Naive thymus-derived CD4-positive, alpha-beta T cell (primary cell): ENCODE data around the gene CCR5AS.
A peak's percentile ranks its signal among the peaks of the same experiment; 100 is the strongest.

ENCODE experiments used
- ATAC-seq: fragments of 150-1000 bp; cut with Tn5 transposase; 2 replicates; pipeline ENCODE4 v1.10.0; 2021; ENCODE audit warnings: mild to moderate bottlenecking, moderate library complexity
- CTCF ChIA-PET: fragments of 350-600 bp; sonication (Branson Sonifier 250); formaldehyde crosslinking; loops from one replicate; lab custom pipeline; 2021; ENCODE audit warnings: antibody characterized with exemption; lab: Charles Lee
- POLR2A ChIA-PET: fragments of 350-600 bp; sonication (Branson Sonifier 250); formaldehyde crosslinking; loops from one replicate; lab custom pipeline; 2021; ENCODE audit warnings: antibody characterized with exemption, inconsistent platforms; lab: Charles Lee
- DNase-seq, 9 donors: peaks; one replicate each; pipeline versions ENCODE4 v3.0.0 to v3.0.0-alpha.2; 2020 to 2022; ENCODE audit warnings: mixed read lengths in 1 of 9
- H3K27ac ChIP-seq: one replicate; pipeline ENCODE4 v1.7.0; 2013; ENCODE audit warnings: mild to moderate bottlenecking, low read depth, low read length, moderate library complexity
- H3K27me3 ChIP-seq, 2 donors: one replicate each; pipeline ENCODE4 v1.7.0; 2013; ENCODE audit warnings: low read length in 2 of 2, mild to moderate bottlenecking in 2 of 2, moderate library complexity in 2 of 2; ENCODE audit not compliant: control insufficient read depth in 2 of 2, insufficient read depth in 2 of 2
- H3K36me3 ChIP-seq, 3 experiments: 1 replicate in 2 of 3; 2 replicates in 1 of 3; pipeline ENCODE4 v1.7.0; 2013; ENCODE audit warnings: low read length in 3 of 3, mild to moderate bottlenecking in 3 of 3, moderate library complexity in 1 of 3; ENCODE audit not compliant: insufficient read depth in 3 of 3, control insufficient read depth in 2 of 3
- H3K4me1 ChIP-seq, 2 donors: one replicate each; pipeline ENCODE4 v1.7.0; 2013; ENCODE audit warnings: low read length in 2 of 2, mild to moderate bottlenecking in 2 of 2, moderate library complexity in 1 of 2; ENCODE audit not compliant: control insufficient read depth in 2 of 2, insufficient read depth in 2 of 2
- H3K4me3 ChIP-seq: 2 replicates; pipeline ENCODE4 v1.7.0; 2013; ENCODE audit warnings: mild to moderate bottlenecking, low read length
- H3K9me3 ChIP-seq, 3 experiments: 1 replicate in 2 of 3; 2 replicates in 1 of 3; pipeline ENCODE4 v1.7.0; 2013; ENCODE audit warnings: low read length in 3 of 3; ENCODE audit not compliant: control insufficient read depth in 2 of 3
- H3K27ac Mint-ChIP-seq, 9 donors: one replicate each; pipeline ENCODE4 v1.8.0; 2020 to 2022; ENCODE audit warnings: mixed read lengths in 9 of 9, mild to moderate bottlenecking in 8 of 9, moderate library complexity in 5 of 9, inconsistent platforms in 2 of 9
- H3K27me3 Mint-ChIP-seq, 5 donors: one replicate each; pipeline ENCODE4 v1.8.0; 2021 to 2022; ENCODE audit warnings: mixed read lengths in 5 of 5, mild to moderate bottlenecking in 1 of 5
- H3K36me3 Mint-ChIP-seq, 5 donors: one replicate each; pipeline ENCODE4 v1.8.0; 2020 to 2022; ENCODE audit warnings: mixed read lengths in 5 of 5, mild to moderate bottlenecking in 3 of 5, inconsistent platforms in 1 of 5
- H3K4me1 Mint-ChIP-seq, 7 donors: one replicate each; pipeline ENCODE4 v1.8.0; 2020 to 2022; ENCODE audit warnings: mixed read lengths in 7 of 7, mild to moderate bottlenecking in 3 of 7, inconsistent platforms in 1 of 7
- H3K4me3 Mint-ChIP-seq, 10 donors: one replicate each; pipeline ENCODE4 v1.8.0; 2020 to 2022; ENCODE audit warnings: mild to moderate bottlenecking in 10 of 10, mixed read lengths in 10 of 10, moderate library complexity in 6 of 10, inconsistent platforms in 2 of 10
- H3K9me3 Mint-ChIP-seq, 11 donors: one replicate each; pipeline ENCODE4 v1.8.0; 2020 to 2022; ENCODE audit warnings: mixed read lengths in 11 of 11, mild to moderate bottlenecking in 4 of 11, inconsistent platforms in 1 of 11, moderate library complexity in 1 of 11
- intact Hi-C, 2 donors: fragments of 100-400 bp; cut with micrococcal nuclease; formaldehyde crosslinking; loops; one replicate each; pipeline ENCODE4 v1.15.1; 2023

Gene CCR5AS

DNA sequence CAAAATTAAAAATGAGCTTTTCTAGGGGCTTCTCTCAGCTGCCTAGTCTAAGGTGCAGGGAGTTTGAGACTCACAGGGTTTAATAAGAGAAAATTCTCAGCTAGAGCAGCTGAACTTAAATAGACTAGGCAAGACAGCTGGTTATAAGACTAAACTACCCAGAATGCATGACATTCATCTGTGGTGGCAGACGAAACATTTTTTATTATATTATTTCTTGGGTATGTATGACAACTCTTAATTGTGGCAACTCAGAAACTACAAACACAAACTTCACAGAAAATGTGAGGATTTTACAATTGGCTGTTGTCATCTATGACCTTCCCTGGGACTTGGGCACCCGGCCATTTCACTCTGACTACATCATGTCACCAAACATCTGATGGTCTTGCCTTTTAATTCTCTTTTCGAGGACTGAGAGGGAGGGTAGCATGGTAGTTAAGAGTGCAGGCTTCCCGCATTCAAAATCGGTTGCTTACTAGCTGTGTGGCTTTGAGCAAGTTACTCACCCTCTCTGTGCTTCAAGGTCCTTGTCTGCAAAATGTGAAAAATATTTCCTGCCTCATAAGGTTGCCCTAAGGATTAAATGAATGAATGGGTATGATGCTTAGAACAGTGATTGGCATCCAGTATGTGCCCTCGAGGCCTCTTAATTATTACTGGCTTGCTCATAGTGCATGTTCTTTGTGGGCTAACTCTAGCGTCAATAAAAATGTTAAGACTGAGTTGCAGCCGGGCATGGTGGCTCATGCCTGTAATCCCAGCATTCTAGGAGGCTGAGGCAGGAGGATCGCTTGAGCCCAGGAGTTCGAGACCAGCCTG, 35.1 kb downstream of the CCR5AS start:
- no peak for DNase-seq
- no peaks in the 10 kb centered on the region for H3K9me3 ChIP-seq
- H3K27ac ChIP-seq = no peak overlapping the region
- H3K4me1 Mint-ChIP-seq = peaks cover 13 to 72% (median 39%) of the 10 kb centered on the region in 7 donors
- H3K4me1 ChIP-seq = peaks cover 11 to 65% of the 10 kb centered on the region in 2 donors
- peak overlapping the region; percentile 25 for H3K4me3 ChIP-seq
- no peak for ATAC-seq
- ChIA-PET POLR2A (interaction anchor here (0.5 kb wide), 1 partner anchor 1931 kb away, joined by 4 read pairs; no protein-coding TSS in a partner anchor), CTCF (interaction anchor here (1.0 to 7.1 kb wide), 8 partner anchors 11 to 294 kb away, joined by 3 to 80 read pairs (median 4); no protein-coding TSS in a partner anchor)
- intact Hi-C loops = loop anchor here (1.0 to 10.0 kb wide), 10 partner anchors 74 to 687 kb away; partner anchors contain the start of genes CCR1 (in 1 of the 2) and SACM1L (in 1 of the 2)
- H3K27me3 ChIP-seq = no peaks in the 10 kb centered on the region
- H3K27ac Mint-ChIP-seq = peak overlapping the region in 1 of 9 donors; percentile 90
- H3K36me3 Mint-ChIP-seq = peaks cover 0 to 19% (median 0%) of the 10 kb centered on the region in 5 donors
- H3K27me3 Mint-ChIP-seq = peaks cover 0 to 27% (median 0%) of the 10 kb centered on the region in 5 donors
- H3K4me3 Mint-ChIP-seq = peak overlapping the region in 1 of 10 donors; percentile 75
- H3K9me3 Mint-ChIP-seq = no peaks in the 10 kb centered on the region
- H3K36me3 ChIP-seq = no peaks in the 10 kb centered on the region

DNA sequence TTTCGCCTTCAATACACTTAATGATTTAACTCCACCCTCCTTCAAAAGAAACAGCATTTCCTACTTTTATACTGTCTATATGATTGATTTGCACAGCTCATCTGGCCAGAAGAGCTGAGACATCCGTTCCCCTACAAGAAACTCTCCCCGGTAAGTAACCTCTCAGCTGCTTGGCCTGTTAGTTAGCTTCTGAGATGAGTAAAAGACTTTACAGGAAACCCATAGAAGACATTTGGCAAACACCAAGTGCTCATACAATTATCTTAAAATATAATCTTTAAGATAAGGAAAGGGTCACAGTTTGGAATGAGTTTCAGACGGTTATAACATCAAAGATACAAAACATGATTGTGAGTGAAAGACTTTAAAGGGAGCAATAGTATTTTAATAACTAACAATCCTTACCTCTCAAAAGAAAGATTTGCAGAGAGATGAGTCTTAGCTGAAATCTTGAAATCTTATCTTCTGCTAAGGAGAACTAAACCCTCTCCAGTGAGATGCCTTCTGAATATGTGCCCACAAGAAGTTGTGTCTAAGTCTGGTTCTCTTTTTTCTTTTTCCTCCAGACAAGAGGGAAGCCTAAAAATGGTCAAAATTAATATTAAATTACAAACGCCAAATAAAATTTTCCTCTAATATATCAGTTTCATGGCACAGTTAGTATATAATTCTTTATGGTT, 35.9 kb downstream of the CCR5AS start, which contains the start of gene CCR5:
Gene CCR5 (plus strand): TSS at position 108 of the 680 bp plus-strand sequence. CDS start 1,957 bp downstream, outside the sequence.
- H3K4me1 ChIP-seq = peaks cover 11 to 68% of the 10 kb centered on the region in 2 donors
- intact Hi-C loops = loop anchor here (1.0 to 10.0 kb wide), 7 partner anchors 74 to 686 kb away; partner anchors contain the start of gene SACM1L (in 1 of the 2)
- Mint-ChIP-seq H3K27me3 (peaks cover 0 to 32% (median 0%) of the 10 kb centered on the region in 5 donors), H3K27ac (peak within 1 kb of the TSS in 8 of 9 donors; percentile 9 to 90 (median 55)), H3K9me3 (peaks cover 0 to 6% (median 0%) of the 10 kb centered on the region in 11 donors), H3K4me1 (peaks cover 13 to 77% (median 38%) of the 10 kb centered on the region in 7 donors), H3K4me3 (peak within 1 kb of the TSS in 5 of 10 donors; percentile 7 to 75 (median 23)), H3K36me3 (peaks cover 0 to 24% (median 0%) of the 10 kb centered on the region in 5 donors)
- ATAC-seq (peak; percentile 43), DNase-seq (peak in 3 of 9 donors; percentile 21 to 27 (median 21))
- H3K36me3 ChIP-seq = no peaks in the 10 kb centered on the region
- no peak within 1 kb of the TSS for H3K27ac ChIP-seq
- H3K4me3 ChIP-seq = peak within 1 kb of the TSS; percentile 25
- H3K27me3 ChIP-seq = no peaks in the 10 kb centered on the region
- POLR2A ChIA-PET = interaction anchor here (0.5 to 1.2 kb wide), 4 partner anchors 10 to 1930 kb away, joined by 3 to 4 read pairs (median 3); no protein-coding TSS in a partner anchor
- H3K9me3 ChIP-seq = no peaks in the 10 kb centered on the region
- CTCF ChIA-PET = interaction anchor here (1.0 to 7.1 kb wide), 11 partner anchors 8 to 432 kb away, joined by 3 to 80 read pairs (median 4); partner anchors contain the start of gene CCR2

DNA sequence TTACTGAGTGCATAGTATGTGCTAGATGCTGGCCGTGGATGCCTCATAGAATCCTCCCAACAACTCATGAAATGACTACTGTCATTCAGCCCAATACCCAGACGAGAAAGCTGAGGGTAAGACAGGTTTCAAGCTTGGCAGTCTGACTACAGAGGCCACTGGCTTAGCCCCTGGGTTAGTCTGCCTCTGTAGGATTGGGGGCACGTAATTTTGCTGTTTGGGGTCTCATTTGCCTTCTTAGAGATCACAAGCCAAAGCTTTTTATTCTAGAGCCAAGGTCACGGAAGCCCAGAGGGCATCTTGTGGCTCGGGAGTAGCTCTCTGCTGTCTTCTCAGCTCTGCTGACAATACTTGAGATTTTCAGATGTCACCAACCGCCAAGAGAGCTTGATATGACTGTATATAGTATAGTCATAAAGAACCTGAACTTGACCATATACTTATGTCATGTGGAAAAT, 37.2 kb downstream of the CCR5AS start:
- no peaks in the 10 kb centered on the region for H3K9me3 ChIP-seq
- ChIA-PET POLR2A (interaction anchor here (0.6 to 2.2 kb wide), 6 partner anchors 14 to 301 kb away, joined by 3 to 4 read pairs (median 4); no protein-coding TSS in a partner anchor), CTCF (interaction anchor here (0.6 to 7.1 kb wide), 9 partner anchors 9 to 431 kb away, joined by 3 to 80 read pairs (median 4); partner anchors contain the start of gene CCR2)
- no peaks in the 10 kb centered on the region for H3K36me3 ChIP-seq
- Mint-ChIP-seq H3K4me3 (peak overlapping the region in 1 of 10 donors; percentile 70), H3K4me1 (peaks cover 12 to 69% (median 25%) of the 10 kb centered on the region in 7 donors), H3K36me3 (peaks cover 0 to 31% (median 0%) of the 10 kb centered on the region in 5 donors), H3K27ac (peak overlapping the region in 2 of 9 donors; percentile 57 to 90), H3K9me3 (peaks cover 0 to 10% (median 0%) of the 10 kb centered on the region in 11 donors), H3K27me3 (peaks cover 0 to 39% (median 0%) of the 10 kb centered on the region in 5 donors)
- DNase-seq (peak in 1 of 9 donors; percentile 53), ATAC-seq (no peak)
- H3K27ac ChIP-seq = no peak overlapping the region
- intact Hi-C loops = loop anchor here (1.0 to 10.0 kb wide), 10 partner anchors 15 to 685 kb away; partner anchors contain the start of genes CCR2 (in 1 of the 2) and SACM1L (in 1 of the 2)
- peaks cover 8 to 63% of the 10 kb centered on the region in 2 donors for H3K4me1 ChIP-seq
- H3K27me3 ChIP-seq = no peaks in the 10 kb centered on the region
- H3K4me3 ChIP-seq = peak overlapping the region; percentile 12

DNA sequence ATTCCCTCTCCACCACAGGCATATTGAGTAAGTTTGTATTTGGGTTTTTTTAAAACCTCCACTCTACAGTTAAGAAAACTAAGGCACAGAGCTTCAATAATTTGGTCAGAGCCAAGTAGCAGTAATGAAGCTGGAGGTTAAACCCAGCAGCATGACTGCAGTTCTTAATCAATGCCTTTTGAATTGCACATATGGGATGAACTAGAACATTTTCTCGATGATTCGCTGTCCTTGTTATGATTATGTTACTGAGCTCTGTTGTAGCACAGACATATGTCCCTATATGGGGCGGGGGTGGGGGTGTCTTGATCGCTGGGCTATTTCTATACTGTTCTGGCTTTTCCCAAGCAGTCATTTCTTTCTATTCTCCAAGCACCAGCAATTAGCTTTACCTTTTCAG, 37.7 kb downstream of the CCR5AS start:
- POLR2A ChIA-PET = interaction anchor here (0.7 to 2.2 kb wide), 4 partner anchors 13 to 70 kb away, joined by 3 to 4 read pairs (median 4); no protein-coding TSS in a partner anchor
- Histone ChIP-seq H3K9me3 (no peaks in the 10 kb centered on the region), H3K4me3 (no peak overlapping the region), H3K27ac (no peak overlapping the region), H3K27me3 (no peaks in the 10 kb centered on the region), H3K36me3 (no peaks in the 10 kb centered on the region), H3K4me1 (peaks cover 8 to 61% of the 10 kb centered on the region in 2 donors)
- intact Hi-C loops = loop anchor here (2.0 to 5.0 kb wide), 4 partner anchors 14 to 290 kb away; partner anchors contain the start of gene CCR2 (in 1 of the 2)
- H3K27me3 Mint-ChIP-seq = peaks cover 0 to 37% (median 0%) of the 10 kb centered on the region in 5 donors
- CTCF ChIA-PET = interaction anchor here (0.6 to 7.1 kb wide), 11 partner anchors 9 to 430 kb away, joined by 3 to 80 read pairs (median 4); partner anchors contain the start of gene CCR2
- DNase-seq (no peak), ATAC-seq (no peak)
- peaks cover 6 to 65% (median 20%) of the 10 kb centered on the region in 7 donors for H3K4me1 Mint-ChIP-seq
- peak overlapping the region in 1 of 9 donors; percentile 90 for H3K27ac Mint-ChIP-seq
- peak overlapping the region in 1 of 10 donors; percentile 70 for H3K4me3 Mint-ChIP-seq
- peaks cover 0 to 12% (median 0%) of the 10 kb centered on the region in 11 donors for H3K9me3 Mint-ChIP-seq
- peaks cover 0 to 31% (median 0%) of the 10 kb centered on the region in 5 donors for H3K36me3 Mint-ChIP-seq

DNA sequence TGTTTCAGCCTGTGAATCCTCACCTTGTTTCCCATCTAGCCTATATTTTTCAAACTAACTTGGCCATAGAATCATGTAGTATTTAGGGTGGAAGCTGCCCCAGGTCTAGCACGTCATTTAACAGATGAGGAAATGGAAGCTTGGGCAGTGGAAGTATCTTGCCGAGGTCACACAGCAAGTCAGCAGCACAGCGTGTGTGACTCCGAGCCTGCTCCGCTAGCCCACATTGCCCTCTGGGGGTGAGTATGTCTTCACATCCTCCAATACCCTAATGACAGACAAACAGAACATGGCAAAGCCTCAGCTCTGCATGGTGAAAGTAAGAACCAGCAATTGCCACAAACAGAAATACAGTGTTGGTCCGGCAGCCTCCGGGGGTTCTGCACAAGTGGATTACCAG, 38.3 kb downstream of the CCR5AS start:
- H3K4me1 Mint-ChIP-seq = peaks cover 6 to 63% (median 20%) of the 10 kb centered on the region in 7 donors
- no peaks in the 10 kb centered on the region for H3K27me3 ChIP-seq
- H3K4me3 ChIP-seq = no peak overlapping the region
- ATAC-seq = peak; percentile 90
- H3K27me3 Mint-ChIP-seq = peaks cover 0 to 39% (median 0%) of the 10 kb centered on the region in 5 donors
- ChIA-PET CTCF (interaction anchor here (0.8 to 7.1 kb wide), 9 partner anchors 10 to 430 kb away, joined by 3 to 80 read pairs (median 4); partner anchors contain the start of gene CCR2), POLR2A (interaction anchor here (0.7 to 2.2 kb wide), 3 partner anchors 12 to 70 kb away, joined by 3 to 4 read pairs (median 4); no protein-coding TSS in a partner anchor)
- DNase-seq = peak in 4 of 9 donors; percentile 14 to 37 (median 20)
- intact Hi-C loops = loop anchor here (1.0 to 5.0 kb wide), 5 partner anchors 14 to 290 kb away; partner anchors contain the start of gene CCR2 (in 1 of the 2)
- H3K27ac ChIP-seq = no peak overlapping the region
- peaks cover 0 to 12% (median 0%) of the 10 kb centered on the region in 11 donors for H3K9me3 Mint-ChIP-seq
- no peaks in the 10 kb centered on the region for H3K36me3 ChIP-seq
- H3K4me1 ChIP-seq = peaks cover 8 to 55% of the 10 kb centered on the region in 2 donors
- H3K27ac Mint-ChIP-seq = peak overlapping the region in 3 of 9 donors; percentile 24 to 65 (median 57)
- peak overlapping the region in 4 of 10 donors; percentile 3 to 26 (median 21) for H3K4me3 Mint-ChIP-seq
- H3K9me3 ChIP-seq = no peaks in the 10 kb centered on the region
- H3K36me3 Mint-ChIP-seq = peaks cover 0 to 30% (median 0%) of the 10 kb centered on the region in 5 donors
